Measurements from ENCODE around the gene DEFB132. TPM values are rescaled to one million over a fixed set of nuclear protein-coding genes. Genes with fewer than 3 reads are reported as not detected.
A peak's percentile ranks its signal among the peaks of the same experiment; 100 is the strongest.

The DEFB132 gene
- total and polyA plus RNA-seq, 2 of the 13 experiments (the other 11 are each of a cell fraction or from before 2014, with no cell fraction given) = not detected

DNA sequence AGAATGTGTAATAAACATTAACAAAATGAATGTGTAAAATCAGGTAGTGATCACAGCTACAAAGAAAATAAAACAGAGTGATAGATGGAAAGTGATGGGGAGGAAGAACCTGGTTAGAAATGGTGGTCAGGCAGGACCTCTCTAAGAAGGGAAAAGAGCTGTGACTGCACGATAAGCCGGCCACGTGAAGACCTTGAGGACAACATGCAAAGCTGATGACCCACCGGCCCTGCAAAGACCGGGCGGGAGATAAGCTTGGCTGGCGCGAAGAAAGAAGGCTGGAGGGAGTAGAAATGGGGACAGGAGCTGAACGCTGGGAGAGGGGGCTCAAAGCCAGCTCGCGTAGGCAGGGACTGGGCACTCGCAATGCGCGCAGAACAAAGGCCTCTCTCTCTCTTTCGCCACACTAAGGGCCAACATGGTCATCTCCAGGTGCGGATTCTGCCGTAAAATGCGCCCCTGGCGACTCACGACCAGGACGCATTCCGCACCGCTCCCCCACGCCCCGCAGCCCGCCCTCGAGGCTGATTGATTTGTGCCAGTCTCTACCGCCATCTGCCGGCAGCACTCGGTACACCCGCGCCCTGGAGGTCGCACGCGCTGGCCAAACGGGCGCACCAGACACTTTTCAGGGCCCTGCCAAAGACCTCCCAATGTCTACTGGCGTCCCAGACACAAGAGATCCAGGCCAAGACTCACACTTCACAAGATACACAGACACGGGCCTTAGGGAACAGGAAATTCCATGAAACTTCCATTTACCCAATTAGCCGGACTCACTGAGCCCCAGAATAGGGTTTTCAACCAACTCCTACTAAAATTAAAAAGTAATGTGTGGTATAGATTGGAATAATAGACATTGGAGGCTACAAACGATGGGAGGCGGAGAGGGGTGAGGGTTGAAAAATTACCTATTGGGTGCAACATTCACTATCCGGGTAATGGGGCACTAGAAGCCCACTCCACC is 9.4 kb downstream of the DEFB132 start (continued):
- TF ChIP-seq POLR2AphosphoS5 (IDR thresholded peaks at IDR 0.05; ENCODE audit: low read depth, low read length) (peak; percentile 66), HMGXB4 (CRISPR knock-in tag; IDR thresholded peaks at IDR 0.05; ENCODE audit: borderline replicate concordance in 1 of 2, low read depth in 1 of 2) (peak; percentile 98 to 99), HNRNPUL1 (IDR thresholded peaks at IDR 0.05; ENCODE audit: low read depth, low read length) (no peak), ZBTB39 (CRISPR knock-in tag; IDR thresholded peaks at IDR 0.05) (no peak), ZNF281 (CRISPR knock-in tag; IDR thresholded peaks at IDR 0.05; ENCODE audit: borderline replicate concordance) (peak; percentile 50; the same call in 1 of the 2 replicates), ZNF790 (CRISPR knock-in tag; IDR thresholded peaks at IDR 0.05; ENCODE audit: borderline replicate concordance) (peak; percentile 81; the same call in 1 of the 2 replicates), ZNF772 (CRISPR knock-in tag; IDR thresholded peaks at IDR 0.05) (peak; percentile 94), ZNF260 (CRISPR knock-in tag; IDR thresholded peaks at IDR 0.05; ENCODE audit: borderline replicate concordance, low read depth) (no peak), ELF1 (CRISPR knock-in tag; IDR thresholded peaks at IDR 0.05) (peak; percentile 49; the same call in 1 of the 2 replicates), ZBTB46 (CRISPR knock-in tag; IDR thresholded peaks at IDR 0.05; ENCODE audit: borderline replicate concordance) (0 out of 2 replicates have a peak, but pooled peaks have one; percentile 27)
- TF ChIP-seq, protein P1, sequence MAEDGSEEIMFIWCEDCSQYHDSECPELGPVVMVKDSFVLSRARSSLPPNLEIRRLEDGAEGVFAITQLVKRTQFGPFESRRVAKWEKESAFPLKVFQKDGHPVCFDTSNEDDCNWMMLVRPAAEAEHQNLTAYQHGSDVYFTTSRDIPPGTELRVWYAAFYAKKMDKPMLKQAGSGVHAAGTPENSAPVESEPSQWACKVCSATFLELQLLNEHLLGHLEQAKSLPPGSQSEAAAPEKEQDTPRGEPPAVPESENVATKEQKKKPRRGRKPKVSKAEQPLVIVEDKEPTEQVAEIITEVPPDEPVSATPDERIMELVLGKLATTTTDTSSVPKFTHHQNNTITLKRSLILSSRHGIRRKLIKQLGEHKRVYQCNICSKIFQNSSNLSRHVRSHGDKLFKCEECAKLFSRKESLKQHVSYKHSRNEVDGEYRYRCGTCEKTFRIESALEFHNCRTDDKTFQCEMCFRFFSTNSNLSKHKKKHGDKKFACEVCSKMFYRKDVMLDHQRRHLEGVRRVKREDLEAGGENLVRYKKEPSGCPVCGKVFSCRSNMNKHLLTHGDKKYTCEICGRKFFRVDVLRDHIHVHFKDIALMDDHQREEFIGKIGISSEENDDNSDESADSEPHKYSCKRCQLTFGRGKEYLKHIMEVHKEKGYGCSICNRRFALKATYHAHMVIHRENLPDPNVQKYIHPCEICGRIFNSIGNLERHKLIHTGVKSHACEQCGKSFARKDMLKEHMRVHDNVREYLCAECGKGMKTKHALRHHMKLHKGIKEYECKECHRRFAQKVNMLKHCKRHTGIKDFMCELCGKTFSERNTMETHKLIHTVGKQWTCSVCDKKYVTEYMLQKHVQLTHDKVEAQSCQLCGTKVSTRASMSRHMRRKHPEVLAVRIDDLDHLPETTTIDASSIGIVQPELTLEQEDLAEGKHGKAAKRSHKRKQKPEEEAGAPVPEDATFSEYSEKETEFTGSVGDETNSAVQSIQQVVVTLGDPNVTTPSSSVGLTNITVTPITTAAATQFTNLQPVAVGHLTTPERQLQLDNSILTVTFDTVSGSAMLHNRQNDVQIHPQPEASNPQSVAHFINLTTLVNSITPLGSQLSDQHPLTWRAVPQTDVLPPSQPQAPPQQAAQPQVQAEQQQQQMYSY (CRISPR knock-in tag; IDR thresholded peaks at IDR 0.05) = no peak
- TF ChIP-seq, protein P2, sequence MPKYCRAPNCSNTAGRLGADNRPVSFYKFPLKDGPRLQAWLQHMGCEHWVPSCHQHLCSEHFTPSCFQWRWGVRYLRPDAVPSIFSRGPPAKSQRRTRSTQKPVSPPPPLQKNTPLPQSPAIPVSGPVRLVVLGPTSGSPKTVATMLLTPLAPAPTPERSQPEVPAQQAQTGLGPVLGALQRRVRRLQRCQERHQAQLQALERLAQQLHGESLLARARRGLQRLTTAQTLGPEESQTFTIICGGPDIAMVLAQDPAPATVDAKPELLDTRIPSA (CRISPR knock-in tag; IDR thresholded peaks at IDR 0.05; ENCODE audit: borderline replicate concordance) = peak; percentile 79; the same call in 1 of the 2 replicates

All from HepG2 (cell line).